ENCODE results near the gene CHST6. TPM values are rescaled to one million over a fixed set of nuclear protein-coding genes. Genes with fewer than 3 reads are reported as not detected.
A peak's percentile ranks its signal among the peaks of the same experiment; 100 is the strongest.
"Not testable (repeated sequence)": the region's sequence is repeated elsewhere in the genome, so short reads cannot be mapped to it uniquely, and the experiment has no call there.

Gene CHST6
- total and polyA plus RNA-seq, 2 donors from 2014 or later: 0.04 to 0.79 TPM

GRCh38 chr16:75502916-75503605, 7.8 kb upstream of the CHST6 start:
- Histone ChIP-seq H3K4me1 (ENCODE audit: control insufficient read depth in 2 of 3, insufficient read depth in 2 of 3, low read depth in 1 of 3, low read length in 3 of 3) (no peaks in the 10 kb centered on the region), H3K9me3 (ENCODE audit: control insufficient read depth in 2 of 3, insufficient read depth in 1 of 3, low read length in 3 of 3) (no peaks in the 10 kb centered on the region), H3K27ac (ENCODE audit: low read depth in 2 of 2, low read length in 2 of 2) (no peak overlapping the region), H3K27me3 (ENCODE audit: control insufficient read depth, insufficient read depth, low read length) (no peaks in the 10 kb centered on the region), H3K4me3 (ENCODE audit: low read length in 3 of 3) (no peak overlapping the region), H3K36me3 (ENCODE audit: control insufficient read depth in 2 of 3, insufficient read depth in 3 of 3, low read length in 3 of 3) (no peaks in the 10 kb centered on the region), H3K9ac (ENCODE audit: low read length in 3 of 3) (no peak overlapping the region)
- peak in 1 of 5 donors; percentile 13 for DNase-seq
- intact Hi-C loops (cut with DNase I): no loop called here
- no peak for FAIRE-seq
- TF ChIP-seq, protein P1, sequence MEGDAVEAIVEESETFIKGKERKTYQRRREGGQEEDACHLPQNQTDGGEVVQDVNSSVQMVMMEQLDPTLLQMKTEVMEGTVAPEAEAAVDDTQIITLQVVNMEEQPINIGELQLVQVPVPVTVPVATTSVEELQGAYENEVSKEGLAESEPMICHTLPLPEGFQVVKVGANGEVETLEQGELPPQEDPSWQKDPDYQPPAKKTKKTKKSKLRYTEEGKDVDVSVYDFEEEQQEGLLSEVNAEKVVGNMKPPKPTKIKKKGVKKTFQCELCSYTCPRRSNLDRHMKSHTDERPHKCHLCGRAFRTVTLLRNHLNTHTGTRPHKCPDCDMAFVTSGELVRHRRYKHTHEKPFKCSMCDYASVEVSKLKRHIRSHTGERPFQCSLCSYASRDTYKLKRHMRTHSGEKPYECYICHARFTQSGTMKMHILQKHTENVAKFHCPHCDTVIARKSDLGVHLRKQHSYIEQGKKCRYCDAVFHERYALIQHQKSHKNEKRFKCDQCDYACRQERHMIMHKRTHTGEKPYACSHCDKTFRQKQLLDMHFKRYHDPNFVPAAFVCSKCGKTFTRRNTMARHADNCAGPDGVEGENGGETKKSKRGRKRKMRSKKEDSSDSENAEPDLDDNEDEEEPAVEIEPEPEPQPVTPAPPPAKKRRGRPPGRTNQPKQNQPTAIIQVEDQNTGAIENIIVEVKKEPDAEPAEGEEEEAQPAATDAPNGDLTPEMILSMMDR (IDR thresholded peaks at IDR 0.05; ENCODE audit: borderline replicate concordance, extremely low read depth, insufficient read depth): no peak

DNA sequence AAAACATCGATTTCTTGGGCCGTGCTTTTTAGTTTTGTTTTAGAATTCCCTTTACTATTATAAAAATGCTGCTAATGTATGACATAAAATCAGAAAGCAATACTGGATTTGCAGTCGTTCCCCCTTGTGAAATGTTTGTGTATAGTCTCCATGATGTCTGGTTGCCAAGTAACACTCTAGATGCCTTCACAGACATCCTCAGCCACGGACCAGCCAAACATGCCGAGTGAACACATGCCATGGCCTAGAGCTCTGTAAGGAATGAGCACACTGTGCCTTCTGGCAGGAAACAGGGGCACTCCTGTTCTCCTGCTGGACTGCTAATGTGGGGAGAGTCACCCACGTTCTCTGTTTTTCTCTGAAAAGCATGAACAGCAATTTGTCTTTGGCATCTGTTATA, 6.6 kb upstream of the CHST6 start:
- DNase-seq; FAIRE-seq; H3K27ac ChIP-seq (ENCODE audit: low read depth in 2 of 2, low read length in 2 of 2); H3K4me1 ChIP-seq (ENCODE audit: control insufficient read depth in 2 of 3, insufficient read depth in 2 of 3, low read depth in 1 of 3, low read length in 3 of 3); intact Hi-C loops (cut with DNase I); H3K9me3 ChIP-seq (ENCODE audit: control insufficient read depth in 2 of 3, insufficient read depth in 1 of 3, low read length in 3 of 3); H3K27me3 ChIP-seq (ENCODE audit: control insufficient read depth, insufficient read depth, low read length); H3K36me3 ChIP-seq (ENCODE audit: control insufficient read depth in 2 of 3, insufficient read depth in 3 of 3, low read length in 3 of 3); H3K9ac ChIP-seq (ENCODE audit: low read length in 3 of 3); H3K4me3 ChIP-seq (ENCODE audit: low read length in 3 of 3): not testable (repeated sequence)

DNA sequence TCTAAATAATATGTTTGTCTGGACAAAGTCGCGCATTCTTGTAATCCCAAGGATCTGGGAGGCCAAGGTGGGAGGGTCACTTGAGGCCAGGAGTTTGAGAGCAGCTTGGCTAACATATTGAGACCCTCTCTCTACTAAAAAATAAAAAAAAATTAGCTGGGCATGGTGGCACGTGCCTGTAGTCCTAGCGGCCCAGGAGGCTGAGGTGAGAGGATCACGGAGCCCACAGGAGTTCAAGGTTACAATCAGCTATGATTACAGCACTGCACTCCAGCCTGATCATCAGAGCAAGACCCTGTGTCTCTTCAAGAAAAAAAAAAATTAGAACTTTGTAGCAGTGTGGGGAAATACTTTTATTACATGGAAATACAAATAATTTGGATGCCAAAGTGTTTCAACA, 6.1 kb upstream of the CHST6 start:
- Histone ChIP-seq H3K9me3 (ENCODE audit: control insufficient read depth in 2 of 3, insufficient read depth in 1 of 3, low read length in 3 of 3) (no peaks in the 10 kb centered on the region), H3K4me1 (ENCODE audit: control insufficient read depth in 2 of 3, insufficient read depth in 2 of 3, low read depth in 1 of 3, low read length in 3 of 3) (no peaks in the 10 kb centered on the region), H3K27me3 (ENCODE audit: control insufficient read depth, insufficient read depth, low read length) (no peaks in the 10 kb centered on the region), H3K36me3 (ENCODE audit: control insufficient read depth in 2 of 3, insufficient read depth in 3 of 3, low read length in 3 of 3) (no peaks in the 10 kb centered on the region), H3K27ac (ENCODE audit: low read depth in 2 of 2, low read length in 2 of 2) (no peak overlapping the region), H3K4me3 (ENCODE audit: low read length in 3 of 3) (no peak overlapping the region), H3K9ac (ENCODE audit: low read length in 3 of 3) (no peak overlapping the region)
- intact Hi-C loops (cut with DNase I): no loop called here
- no peak for FAIRE-seq
- TF ChIP-seq, protein P1 (IDR thresholded peaks at IDR 0.05; ENCODE audit: borderline replicate concordance, extremely low read depth, insufficient read depth): no peak
- peak in 1 of 5 donors; percentile 4 for DNase-seq

DNA sequence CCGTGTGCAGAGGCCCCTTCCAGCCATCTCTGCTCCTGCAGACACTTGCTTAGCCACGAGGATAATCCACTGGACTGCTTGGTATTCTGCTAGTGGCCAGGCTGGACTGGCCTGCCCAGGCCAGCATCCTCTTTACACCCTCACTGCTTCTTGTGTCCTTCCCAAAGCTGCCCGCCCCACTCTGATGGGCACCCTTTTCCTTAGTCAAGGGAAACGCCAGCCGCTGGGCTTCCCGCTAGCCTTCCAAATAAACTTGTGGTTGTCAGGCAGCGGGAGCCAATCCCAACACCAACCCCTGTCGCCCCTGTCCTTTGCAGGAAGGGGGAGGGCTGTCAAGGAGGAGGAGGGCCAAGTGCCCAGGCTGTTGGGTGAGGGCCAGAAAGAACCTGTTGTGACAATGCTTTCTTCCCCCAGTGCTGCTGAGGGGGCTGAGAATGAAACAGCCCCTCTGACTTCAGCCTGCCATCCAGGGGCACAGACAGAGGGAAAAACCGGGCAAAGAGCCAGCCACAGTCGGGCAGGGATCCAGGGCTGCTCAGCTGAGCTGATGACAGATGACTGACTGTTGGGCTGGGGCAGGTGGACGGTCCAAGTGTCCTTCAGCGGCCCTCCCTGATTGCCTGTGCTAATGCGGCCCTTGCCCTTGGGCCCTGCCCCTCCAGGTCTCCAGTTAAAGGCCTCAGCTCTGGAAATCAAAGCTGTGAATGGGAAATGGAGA, 3.5 kb upstream of the CHST6 start:
- H3K36me3 ChIP-seq (ENCODE audit: control insufficient read depth in 2 of 3, insufficient read depth in 3 of 3, low read length in 3 of 3); H3K27me3 ChIP-seq (ENCODE audit: control insufficient read depth, insufficient read depth, low read length); H3K9ac ChIP-seq (ENCODE audit: low read length in 3 of 3); H3K27ac ChIP-seq (ENCODE audit: low read depth in 2 of 2, low read length in 2 of 2); H3K4me3 ChIP-seq (ENCODE audit: low read length in 3 of 3); intact Hi-C loops (cut with DNase I); H3K4me1 ChIP-seq (ENCODE audit: control insufficient read depth in 2 of 3, insufficient read depth in 2 of 3, low read depth in 1 of 3, low read length in 3 of 3); FAIRE-seq; H3K9me3 ChIP-seq (ENCODE audit: control insufficient read depth in 2 of 3, insufficient read depth in 1 of 3, low read length in 3 of 3): not testable (repeated sequence)
- DNase-seq: peak in 1 of 5 donors; percentile 59
